SKM-1 (cell line): Measurements from ENCODE around the gene DDOST.
A peak's percentile ranks its signal among the peaks of the same experiment; 100 is the strongest.
"Not testable (repeated sequence)": the region's sequence is repeated elsewhere in the genome, so short reads cannot be mapped to it uniquely, and the experiment has no call there.

ENCODE experiments used
- DNase-seq: peaks from one replicate; lab custom pipeline; 2025; ENCODE audit not compliant: unreplicated experiment; lab: John Stamatoyannopoulos, UW

DDOST gene

DNA sequence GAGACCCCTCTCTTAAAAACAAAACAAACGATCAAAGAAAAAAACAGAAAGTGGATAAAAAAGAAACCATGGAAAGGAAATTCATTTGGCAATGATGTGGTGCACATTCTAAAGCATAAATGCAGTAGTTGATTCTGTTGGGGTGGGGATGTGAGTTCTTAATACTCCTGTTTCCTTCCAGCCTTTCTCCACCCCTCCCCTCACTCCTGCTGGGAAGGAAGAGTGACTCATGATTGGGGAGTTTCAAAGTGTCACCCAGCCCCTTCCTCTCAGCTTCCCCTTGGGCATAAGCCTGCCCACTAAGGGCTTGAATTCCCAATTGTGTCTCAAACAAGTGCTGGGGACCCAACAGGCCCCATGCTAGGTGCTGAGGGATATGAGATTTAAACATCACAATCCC, 34.6 kb downstream of the DDOST start:
- DNase-seq, result no peak

DNA sequence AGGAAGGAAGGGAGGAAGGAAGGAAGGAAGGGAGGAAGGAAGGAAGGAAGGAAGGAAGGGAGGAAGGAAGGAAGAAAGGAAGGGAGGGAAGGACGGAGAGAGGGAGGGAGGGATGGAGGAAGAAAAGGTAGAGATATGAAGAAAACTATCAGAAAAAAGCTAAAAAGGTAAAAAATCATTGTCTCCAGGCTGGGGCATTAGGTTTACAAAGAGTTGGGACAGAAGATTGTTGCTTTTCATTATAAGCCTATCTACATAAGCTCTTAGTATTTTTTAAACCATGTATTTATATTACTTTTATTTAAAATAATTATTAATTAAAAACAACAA, 35.1 kb downstream of the DDOST start:
- DNase-seq, result no peak

DNA sequence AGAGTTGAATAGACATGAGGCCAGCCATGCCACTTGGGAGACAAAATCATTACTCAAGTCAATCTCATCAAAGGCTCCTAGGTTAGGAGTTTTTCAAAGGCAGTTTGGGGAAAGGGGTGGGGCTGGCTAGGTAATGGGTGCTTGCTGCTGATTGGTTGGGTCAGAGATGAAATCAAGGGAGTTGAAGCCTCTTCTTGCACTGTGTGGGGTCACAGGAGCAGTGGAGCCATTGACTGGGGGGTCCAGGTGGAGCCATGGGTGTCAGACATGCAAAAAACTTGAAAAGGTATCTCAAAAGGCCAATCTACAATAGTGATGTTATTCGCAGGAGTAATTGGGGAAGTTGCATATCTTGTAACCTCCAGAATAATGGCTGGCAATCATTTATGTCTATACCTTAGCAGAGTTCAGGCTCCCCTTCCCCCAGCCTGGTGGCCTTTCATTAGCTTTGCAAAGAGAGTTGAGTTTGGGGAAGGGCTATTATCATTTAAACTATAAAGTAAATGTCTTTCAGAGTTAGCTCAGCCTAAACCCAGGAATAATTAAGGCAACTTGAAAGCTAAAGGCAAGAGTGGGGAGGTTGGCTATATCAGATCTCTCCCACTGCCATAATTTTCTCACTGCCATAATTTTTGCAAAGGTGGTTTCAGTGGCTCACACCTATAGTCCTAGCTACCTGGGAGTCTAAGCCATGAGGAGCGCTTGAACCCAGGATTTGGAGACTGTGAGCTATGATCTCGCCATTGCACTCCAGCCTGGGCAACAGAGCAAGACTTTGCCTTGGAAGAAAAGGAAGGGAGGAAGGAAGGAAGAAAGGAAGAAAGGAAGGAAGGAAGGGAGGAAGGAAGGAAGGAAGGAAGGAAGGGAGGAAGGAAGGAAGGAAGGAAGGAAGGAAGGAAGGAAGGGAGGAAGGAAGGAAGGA, 35.7 kb downstream of the DDOST start:
- no peak for DNase-seq

GRCh38 chr1:20624709-20625108, 36.5 kb downstream of the DDOST start:
- DNase-seq, result no peak

- DNase-seq, result no peak
Measured at GRCh38 chr1:20621012-20621411, 40.2 kb downstream of the DDOST start.

DNA sequence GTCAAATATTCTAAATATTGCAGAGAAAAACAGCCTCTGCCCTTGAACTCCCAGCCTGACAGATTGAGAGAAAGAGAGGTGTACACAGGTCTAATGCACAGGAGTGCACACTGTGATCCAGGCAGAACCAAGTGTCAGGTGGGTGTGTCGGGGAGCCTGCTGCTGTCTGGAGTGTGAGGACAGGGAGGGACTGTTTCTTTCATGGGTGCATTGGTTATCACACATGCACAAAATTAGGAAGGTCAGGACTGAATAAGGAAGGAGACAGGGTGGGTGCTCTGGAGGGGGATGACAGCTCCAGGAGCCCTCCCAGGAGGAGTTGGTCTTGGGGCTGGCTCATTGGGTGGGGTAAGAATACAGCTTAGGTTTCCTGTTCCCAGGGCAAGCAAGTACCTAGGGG, 41.2 kb downstream of the DDOST start:
- DNase-seq, result no peak

DNA sequence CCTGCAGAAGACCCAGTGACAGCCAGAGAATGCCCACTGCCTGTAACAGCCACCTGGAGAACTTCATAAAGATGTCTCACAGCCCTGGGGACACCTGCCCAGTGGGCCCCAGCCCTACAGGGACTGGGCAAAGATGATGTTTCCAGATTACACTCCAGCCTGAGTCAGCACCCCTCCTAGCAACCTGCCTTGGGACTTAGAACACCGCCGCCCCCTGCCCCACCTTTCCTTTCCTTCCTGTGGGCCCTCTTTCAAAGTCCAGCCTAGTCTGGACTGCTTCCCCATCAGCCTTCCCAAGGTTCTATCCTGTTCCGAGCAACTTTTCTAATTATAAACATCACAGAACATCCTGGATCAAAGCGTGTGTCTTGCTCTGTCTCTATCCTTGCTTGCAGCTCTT, 42.6 kb downstream of the DDOST start:
- no peak for DNase-seq

DNA sequence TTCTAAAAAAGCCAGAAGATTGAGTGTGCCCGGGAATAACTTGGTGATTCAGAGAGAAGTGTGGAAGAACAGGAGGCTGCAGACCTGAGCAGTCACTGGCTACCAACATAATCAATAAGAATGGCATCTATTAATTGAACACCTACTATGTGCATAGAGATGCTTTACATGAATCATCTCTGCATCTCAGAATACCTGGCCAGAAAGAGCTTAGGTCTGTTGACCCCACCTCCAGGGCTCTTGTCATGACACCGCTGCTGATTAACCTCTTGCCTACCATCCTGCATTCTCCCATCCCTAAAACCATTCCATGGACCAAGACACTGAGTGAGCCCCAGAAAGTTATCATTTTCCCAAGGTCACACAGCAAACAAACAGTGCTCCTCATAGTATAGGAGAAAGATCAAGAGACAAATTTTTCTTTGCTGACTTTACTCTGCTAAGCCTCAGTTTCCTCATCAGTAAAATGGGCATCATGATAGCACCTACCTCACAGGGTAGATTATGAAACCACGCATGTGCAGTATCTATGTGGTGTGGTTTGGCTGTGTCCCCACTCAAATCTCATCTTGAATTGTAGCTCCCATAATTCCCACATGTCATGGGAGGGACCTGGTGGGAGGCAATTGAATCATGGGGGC, 44.2 kb downstream of the DDOST start:
- DNase-seq, result no peak

- no peak for DNase-seq
Measured at GRCh38 chr1:20615946-20616846, 45.0 kb downstream of the DDOST start.

GRCh38 chr1:20614131-20614579, 47.0 kb downstream of the DDOST start:
- no peak for DNase-seq

GRCh38 chr1:20612221-20612746, 48.9 kb downstream of the DDOST start:
- DNase-seq, result no peak

GRCh38 chr1:20611652-20612051, 49.5 kb downstream of the DDOST start:
- no peak for DNase-seq

DNA sequence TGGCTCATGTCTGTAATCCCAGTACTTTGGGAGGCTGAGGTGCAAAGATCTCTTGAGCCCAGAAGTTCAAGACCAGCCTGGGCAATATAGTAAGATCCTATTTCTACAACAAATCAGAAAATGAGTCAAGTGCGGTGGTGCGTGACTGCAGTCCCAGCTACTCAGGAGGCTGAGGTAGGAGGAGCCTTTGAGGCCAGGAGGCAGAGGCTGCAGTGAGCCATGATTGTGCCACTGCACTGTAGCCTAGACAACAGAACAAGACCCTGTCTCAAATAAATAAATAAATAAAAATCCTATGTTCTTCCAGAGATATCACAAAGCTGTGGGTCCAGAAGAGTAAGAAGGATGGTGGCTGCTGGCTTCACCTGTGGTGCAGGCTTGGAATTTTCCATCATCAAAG, 50.2 kb downstream of the DDOST start:
- no peak for DNase-seq

- no peak for DNase-seq
Measured at GRCh38 chr1:20609541-20609940, 51.6 kb downstream of the DDOST start.

GRCh38 chr1:20606801-20607570, 54.2 kb downstream of the DDOST start:
- not testable (repeated sequence) for DNase-seq

GRCh38 chr1:20604678-20605077, 56.5 kb downstream of the DDOST start:
- DNase-seq, result peak; percentile 32

- DNase-seq, result no peak
Measured at GRCh38 chr1:20603504-20604464, 57.4 kb downstream of the DDOST start.

DNA sequence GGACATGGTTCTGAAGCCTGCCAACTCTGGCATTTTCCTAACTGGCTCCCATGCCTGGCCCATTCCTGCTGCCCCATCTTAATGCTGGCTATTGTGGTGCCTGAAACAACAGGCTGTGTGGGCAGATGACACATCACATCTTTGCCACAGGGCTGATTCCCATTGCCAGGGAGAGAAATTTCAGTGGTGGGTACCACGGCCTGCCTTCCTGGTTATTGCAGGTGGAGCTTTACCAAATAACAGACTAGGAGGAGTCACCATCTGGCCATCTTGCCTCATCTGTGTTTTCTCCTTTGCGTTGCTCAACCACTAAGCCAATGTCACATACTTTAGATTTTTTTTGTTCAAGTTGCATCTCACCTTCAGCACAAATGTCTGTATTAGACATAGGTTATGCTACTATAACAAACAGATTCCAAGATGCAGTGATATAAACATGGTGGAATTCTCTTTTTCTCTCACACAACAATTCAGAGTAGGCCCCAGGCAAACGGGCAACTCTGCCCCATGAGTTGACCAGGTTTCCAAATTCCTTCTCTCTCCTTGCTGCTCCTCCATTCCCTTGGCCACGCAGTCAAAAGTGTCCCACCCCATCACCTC, 58.2 kb downstream of the DDOST start:
- no peak for DNase-seq
